Muscle of leg (tissue), 16 donors: Measurements from ENCODE around the gene HMHB1. TPM values are rescaled to one million over a fixed set of nuclear protein-coding genes. Genes with fewer than 3 reads are reported as not detected.
A peak's percentile ranks its signal among the peaks of the same experiment; 100 is the strongest.

Source experiments
- DNase-seq: peaks from one replicate; pipeline ENCODE4 v3.0.0; 2013
- H3K27ac ChIP-seq: one replicate; pipeline ENCODE4 v1.5.1; 2013; ENCODE audit warnings: mild to moderate bottlenecking, low read length, control low read depth
- H3K27me3 ChIP-seq: one replicate; pipeline ENCODE4 v1.6.1; 2013; ENCODE audit warnings: low read length; ENCODE audit not compliant: control insufficient read depth, insufficient read depth
- H3K36me3 ChIP-seq: one replicate; pipeline ENCODE4 v1.6.1; 2013; ENCODE audit warnings: low read length; ENCODE audit not compliant: control insufficient read depth, insufficient read depth
- H3K4me1 ChIP-seq: one replicate; pipeline ENCODE4 v1.6.1; 2013; ENCODE audit warnings: low read length; ENCODE audit not compliant: control insufficient read depth, insufficient read depth
- H3K4me3 ChIP-seq: one replicate; pipeline ENCODE4 v1.5.1; 2013; ENCODE audit warnings: low read length, control low read depth
- H3K9me3 ChIP-seq: replicated peaks from 2 replicates; pipeline ENCODE4 v1.6.1; 2013; ENCODE audit warnings: low read depth, low read length; ENCODE audit not compliant: control insufficient read depth
- WGBS: methylation state at CpG from one replicate; pipeline ENCODE4 v1.1.5; 2013; ENCODE audit warnings: missing lambda C conversion rate; ENCODE audit not compliant: insufficient coverage; 5-methylcytosine and 5-hydroxymethylcytosine counted together
- long read RNA-seq, 11 donors: transcript quantifications; one replicate each; lab custom pipeline, GENCODE V29; 2026
- polyA plus RNA-seq, 8 donors: library from polyadenylated mRNA; unstranded; fragments of 120-200 nt; gene quantifications; one replicate each; pipeline versions ENCODE4 v1.2.1 to v1.2.3, GENCODE V29; 2013; ENCODE audit warnings: inconsistent platforms in 1 of 8, low replicate concordance in 1 of 8; ENCODE audit not compliant: insufficient read length in 8 of 8, insufficient read depth in 1 of 8
- total RNA-seq: library from RNA; stranded (reverse); fragments of 120-200 nt; gene quantifications from one replicate; pipeline ENCODE4 v1.2.4, GENCODE V29; 2013

The HMHB1 gene
- total RNA-seq (not detected), polyA plus RNA-seq (under 1 TPM in 1 of 8 donors, not detected in 7; 0.49 TPM)
- long read RNA-seq, donor 1, result 0 reads
- long read RNA-seq, donor 2, result 0 reads
- long read RNA-seq, donor 3, result 0 reads
- long read RNA-seq, donor 4, result 0 reads
- long read RNA-seq, donor 5, result 0 reads
- long read RNA-seq, donor 6, result 0 reads
- long read RNA-seq, donor 7, result 0 reads
- long read RNA-seq, donor 8, result 0 reads
- long read RNA-seq, donor 9, result 0 reads
- long read RNA-seq, donor 10, result 0 reads
- long read RNA-seq, donor 11, result 0 reads

DNA sequence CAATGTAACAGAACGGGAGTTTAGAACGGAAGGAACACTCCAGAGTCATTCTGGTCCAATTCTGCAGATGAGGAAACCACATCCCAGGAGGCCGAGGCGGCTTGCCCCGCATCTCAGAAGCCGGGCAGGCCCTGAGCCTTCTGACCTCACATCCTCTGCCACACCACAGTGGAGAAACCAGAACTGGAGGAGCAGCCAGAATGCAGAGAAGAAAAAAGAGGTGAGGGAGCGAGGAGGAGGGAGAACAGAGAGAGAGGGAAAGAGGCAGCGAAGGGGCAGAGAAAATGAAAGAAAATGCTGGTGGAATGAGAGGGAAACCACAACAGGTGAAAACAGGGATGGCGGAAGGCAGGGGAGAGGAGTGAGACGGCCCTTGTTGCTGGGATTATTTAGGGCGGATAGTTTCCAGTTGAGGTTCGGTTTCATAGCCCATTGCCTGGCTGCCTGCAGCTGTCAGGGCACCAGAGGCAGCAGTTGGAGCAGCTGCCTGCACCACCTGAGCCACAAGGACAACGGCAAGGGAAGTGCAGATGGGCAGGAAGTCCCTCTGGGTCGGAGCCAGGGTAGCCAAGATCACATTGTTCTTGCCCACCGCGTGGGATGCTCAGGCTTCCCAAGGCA, at the start of gene HMHB1:
Gene HMHB1, plus strand, starts transcription at position 77 of the 621 bp plus-strand sequence.
- Histone ChIP-seq H3K4me1 (peaks cover 6% of the 10 kb centered on the region), H3K9me3 (no peaks in the 10 kb centered on the region), H3K36me3 (no peaks in the 10 kb centered on the region), H3K4me3 (no peak within 1 kb of the TSS), H3K27ac (no peak within 1 kb of the TSS), H3K27me3 (no peaks in the 10 kb centered on the region)
- WGBS, result 73% methylated on average over 11 of the region's 16 CpGs
- peak; percentile 43 for DNase-seq

DNA sequence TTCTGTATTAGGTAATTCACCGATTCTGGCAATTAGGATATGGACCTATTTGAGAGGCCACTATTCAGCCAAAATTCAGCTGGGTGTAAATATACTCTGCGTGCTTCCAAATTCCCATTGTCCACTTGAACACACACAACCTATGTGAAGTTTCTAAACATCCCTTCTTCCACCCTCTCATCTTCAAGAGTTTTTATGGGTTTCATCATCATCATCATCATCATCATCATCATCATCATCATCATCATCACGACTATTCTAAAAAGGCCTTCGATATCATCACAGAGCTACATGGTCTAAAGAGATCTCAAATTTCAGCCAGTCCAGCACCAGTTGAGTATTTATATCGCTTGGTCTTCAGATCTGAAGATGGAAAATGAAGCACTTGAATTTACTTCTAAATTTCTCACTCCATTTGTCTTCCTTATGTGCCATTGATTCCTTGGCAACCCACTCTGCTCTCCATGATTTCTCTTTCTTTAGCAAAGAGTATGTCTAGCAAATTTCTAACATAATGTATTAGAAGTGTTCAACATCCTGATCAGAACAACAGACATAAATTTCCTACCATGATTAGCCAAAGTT, 49.2 kb upstream of the HMHB1 start:
- Histone ChIP-seq H3K4me3 (no peak overlapping the region), H3K27me3 (no peaks in the 10 kb centered on the region), H3K27ac (no peak overlapping the region), H3K4me1 (peaks cover 15% of the 10 kb centered on the region), H3K9me3 (no peaks in the 10 kb centered on the region), H3K36me3 (no peaks in the 10 kb centered on the region)
- 90% methylated on average over 3 of the region's 5 CpGs for WGBS
- no peak for DNase-seq

DNA sequence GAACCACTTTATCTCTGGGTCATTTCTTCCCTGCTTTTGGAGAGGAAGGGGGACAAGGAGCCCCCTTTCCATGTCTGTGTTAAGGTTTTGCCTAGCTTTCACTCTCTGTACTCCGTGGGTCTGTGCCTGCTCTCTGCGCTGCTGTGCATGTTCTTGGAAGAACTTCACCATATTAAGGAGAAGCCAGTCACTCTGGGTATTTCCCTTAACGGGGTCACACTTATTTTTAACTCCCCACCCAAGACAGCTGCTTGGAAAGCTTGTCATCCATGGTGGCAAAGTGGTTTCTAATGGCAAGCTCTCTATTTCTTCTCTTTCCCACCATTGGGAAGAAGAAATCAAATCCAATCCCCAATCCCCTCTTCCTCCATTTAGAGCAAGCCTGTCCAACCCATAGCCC, 44.8 kb upstream of the HMHB1 start:
- no peak overlapping the region for H3K4me3 ChIP-seq
- H3K27me3 ChIP-seq, result no peaks in the 10 kb centered on the region
- H3K9me3 ChIP-seq, result peaks cover 3% of the 10 kb centered on the region
- H3K36me3 ChIP-seq, result no peaks in the 10 kb centered on the region
- 89% methylated on average over 2 of the region's 3 CpGs for WGBS
- no peak for DNase-seq
- H3K27ac ChIP-seq, result peak overlapping the region; percentile 31
- H3K4me1 ChIP-seq, result peaks cover 11% of the 10 kb centered on the region

DNA sequence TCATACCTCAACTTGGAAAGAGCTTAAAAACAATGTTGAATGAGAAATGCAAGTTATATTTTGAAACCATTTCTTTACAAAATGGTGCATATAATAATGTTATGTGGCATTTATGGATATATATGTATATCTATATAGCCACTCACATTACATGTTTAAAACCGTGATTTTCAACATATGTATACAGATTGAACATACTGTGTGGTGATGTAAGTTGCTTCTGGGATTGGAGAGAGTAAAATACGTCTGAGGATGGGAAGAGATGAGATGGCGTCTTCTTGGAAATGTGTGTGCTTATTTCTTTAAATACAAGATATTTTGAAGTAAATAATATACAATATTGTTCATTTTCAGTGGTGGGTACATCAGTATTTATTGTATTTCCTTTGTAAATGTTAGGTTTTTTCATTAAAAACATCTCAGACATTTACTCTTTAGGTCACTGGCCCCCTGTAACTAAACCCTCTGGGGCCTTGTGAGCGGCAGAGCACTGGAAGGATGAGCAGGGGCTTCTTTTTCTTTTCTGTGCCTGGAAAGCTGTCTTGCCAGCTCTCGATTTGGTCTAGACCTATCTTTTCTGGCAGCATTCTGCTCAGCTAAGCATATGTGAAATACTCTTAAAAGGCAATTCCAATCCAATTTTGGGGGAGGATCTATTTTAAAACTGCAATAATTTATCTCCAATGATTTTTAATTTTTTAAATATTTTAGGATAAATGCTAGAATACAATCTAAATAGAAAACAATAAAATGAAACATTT, 42.8 kb upstream of the HMHB1 start:
- H3K27me3 ChIP-seq, result no peaks in the 10 kb centered on the region
- 40% methylated on average over 1 of the region's 5 CpGs for WGBS
- H3K4me1 ChIP-seq, result peaks cover 11% of the 10 kb centered on the region
- no peaks in the 10 kb centered on the region for H3K36me3 ChIP-seq
- no peak overlapping the region for H3K4me3 ChIP-seq
- no peak overlapping the region for H3K27ac ChIP-seq
- peaks cover 3% of the 10 kb centered on the region for H3K9me3 ChIP-seq
- peak; percentile 38 for DNase-seq

DNA sequence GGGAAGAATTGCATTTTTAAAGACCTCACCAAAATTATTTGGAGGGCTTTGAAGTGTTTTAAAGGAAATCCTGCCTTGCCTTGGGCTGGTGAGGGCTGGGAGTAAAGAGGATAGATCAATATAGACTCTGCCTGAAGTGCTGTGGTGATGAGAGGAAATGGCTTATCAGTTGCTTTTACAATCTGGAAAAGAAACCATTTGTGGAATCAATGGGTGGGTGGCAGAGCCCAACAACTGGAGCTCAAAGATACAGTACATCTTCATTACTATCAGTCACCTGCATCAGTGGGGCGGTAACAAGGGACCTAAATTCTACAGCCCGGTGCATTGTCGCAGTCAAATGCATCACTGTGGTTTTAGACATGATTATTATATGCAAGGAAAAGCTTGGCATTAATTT, 41.5 kb upstream of the HMHB1 start:
- H3K36me3 ChIP-seq, result no peaks in the 10 kb centered on the region
- DNase-seq, result no peak
- peaks cover 11% of the 10 kb centered on the region for H3K4me1 ChIP-seq
- peaks cover 3% of the 10 kb centered on the region for H3K9me3 ChIP-seq
- H3K4me3 ChIP-seq, result no peak overlapping the region
- no peak overlapping the region for H3K27ac ChIP-seq
- no peaks in the 10 kb centered on the region for H3K27me3 ChIP-seq
- WGBS, result no CpG with 5 or more reads among the region's 3 CpGs

DNA sequence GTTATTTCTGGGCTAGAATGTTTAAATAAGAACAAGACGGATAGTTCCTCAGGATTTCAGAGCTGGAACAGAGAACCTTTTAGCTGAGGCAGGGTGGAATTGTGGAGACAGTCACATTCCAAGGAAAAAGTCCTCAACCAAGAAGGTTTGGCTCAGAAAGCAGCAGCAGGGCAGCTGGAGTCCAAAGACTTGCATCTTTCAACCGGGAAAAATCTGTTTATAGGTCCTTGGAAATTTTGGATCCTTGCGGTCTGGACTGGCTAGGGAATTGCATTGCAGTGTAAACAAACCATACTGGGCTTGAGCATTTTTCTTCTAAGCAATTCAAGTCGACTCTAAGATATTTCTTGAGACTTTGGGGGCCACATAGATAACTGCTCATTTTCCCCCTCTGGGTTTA, 40.8 kb upstream of the HMHB1 start:
- peak; percentile 68 for DNase-seq
- H3K9me3 ChIP-seq, result peaks cover 3% of the 10 kb centered on the region
- H3K4me3 ChIP-seq, result no peak overlapping the region
- 32% methylated on average over 3 of the region's 4 CpGs for WGBS
- H3K4me1 ChIP-seq, result peaks cover 11% of the 10 kb centered on the region
- H3K36me3 ChIP-seq, result no peaks in the 10 kb centered on the region
- no peaks in the 10 kb centered on the region for H3K27me3 ChIP-seq
- peak overlapping the region; percentile 3 for H3K27ac ChIP-seq

DNA sequence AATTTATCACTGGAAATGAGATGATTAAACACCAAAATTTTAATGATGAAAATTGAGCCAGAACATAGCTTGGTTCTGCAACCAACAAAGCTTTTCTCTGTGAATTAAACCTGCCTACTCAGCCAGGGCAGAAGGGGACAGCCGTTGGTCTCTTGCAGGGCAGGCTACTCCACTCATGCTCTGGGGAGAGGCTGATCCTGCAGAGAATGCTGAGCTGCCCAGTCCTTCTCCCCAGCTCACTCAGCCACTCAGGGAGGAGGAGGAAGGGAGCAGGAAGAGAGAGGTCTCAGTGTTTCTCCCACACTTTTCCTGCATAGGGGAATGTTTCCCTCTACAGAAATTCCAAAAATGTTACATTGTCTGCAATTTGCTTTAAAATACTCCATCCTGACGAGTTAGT, 40.4 kb upstream of the HMHB1 start:
- no peak for DNase-seq
- H3K27ac ChIP-seq, result no peak overlapping the region
- peaks cover 3% of the 10 kb centered on the region for H3K9me3 ChIP-seq
- H3K27me3 ChIP-seq, result no peaks in the 10 kb centered on the region
- no peak overlapping the region for H3K4me3 ChIP-seq
- peaks cover 11% of the 10 kb centered on the region for H3K4me1 ChIP-seq
- WGBS, result no CpG with 5 or more reads among the region's 2 CpGs
- no peaks in the 10 kb centered on the region for H3K36me3 ChIP-seq

DNA sequence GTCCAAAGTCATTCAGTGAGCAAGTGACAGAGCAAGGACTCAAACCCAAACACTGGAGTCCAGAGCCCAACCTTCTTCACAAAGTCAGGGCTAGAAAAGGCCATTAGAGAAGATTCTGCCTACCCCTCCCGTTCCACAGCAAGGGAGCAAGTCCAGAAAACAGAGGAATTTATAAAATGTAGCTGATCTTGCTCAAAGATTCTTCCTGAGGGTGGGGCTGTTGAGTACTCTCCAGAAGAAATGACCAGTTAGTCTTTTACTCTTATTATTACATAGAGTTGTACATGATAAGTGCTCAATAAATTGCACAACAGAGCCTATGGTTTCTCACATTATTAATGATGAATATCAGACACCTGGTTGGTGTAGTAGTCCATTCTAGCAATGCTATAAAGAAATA, 39.3 kb upstream of the HMHB1 start:
- Histone ChIP-seq H3K36me3 (no peaks in the 10 kb centered on the region), H3K4me1 (peaks cover 7% of the 10 kb centered on the region), H3K27me3 (no peaks in the 10 kb centered on the region), H3K27ac (no peak overlapping the region), H3K4me3 (no peak overlapping the region), H3K9me3 (peaks cover 3% of the 10 kb centered on the region)
- DNase-seq, result no peak
- no CpG with 5 or more reads among the region's 1 CpG for WGBS

DNA sequence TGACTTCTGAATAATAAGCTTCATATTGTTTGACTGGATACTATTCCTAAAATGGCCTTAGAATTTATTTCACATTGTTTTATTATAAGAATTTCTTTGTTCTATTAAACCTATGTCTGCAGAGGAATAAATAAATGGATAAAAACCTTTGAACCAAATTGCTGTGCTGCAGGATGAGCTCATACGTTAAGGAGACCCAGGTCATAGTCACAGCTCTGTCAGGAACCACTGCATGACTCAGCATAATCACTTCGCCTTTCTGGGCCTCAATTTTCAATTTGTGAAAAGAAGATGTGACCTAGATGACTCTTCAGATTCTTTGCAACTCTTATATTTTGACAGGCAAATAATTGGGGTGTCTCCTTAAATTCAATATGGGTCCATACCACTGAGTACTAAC, 36.7 kb upstream of the HMHB1 start:
- Histone ChIP-seq H3K9me3 (no peaks in the 10 kb centered on the region), H3K27ac (no peak overlapping the region), H3K27me3 (no peaks in the 10 kb centered on the region), H3K36me3 (no peaks in the 10 kb centered on the region), H3K4me3 (no peak overlapping the region), H3K4me1 (peaks cover 7% of the 10 kb centered on the region)
- DNase-seq, result no peak
- no CpG with 5 or more reads among the region's 2 CpGs for WGBS

DNA sequence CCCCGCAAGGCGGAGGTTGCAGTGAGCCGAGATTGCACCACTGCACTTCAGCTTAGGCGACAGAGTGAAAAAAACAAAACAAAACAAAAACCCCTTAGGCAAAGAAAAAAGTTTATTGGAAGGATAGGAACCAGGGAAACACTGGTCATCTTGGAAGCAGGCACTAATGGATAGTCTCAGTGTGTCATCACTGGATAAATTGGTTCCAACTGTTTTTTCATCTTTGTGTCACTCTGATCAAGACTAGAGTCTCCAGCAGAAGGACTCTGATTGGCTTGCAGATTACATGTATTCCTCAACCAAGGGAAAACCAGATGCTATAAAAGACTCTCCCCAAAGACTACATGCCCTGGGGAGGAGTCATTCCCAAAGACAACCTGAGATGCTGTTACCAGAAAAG, 35.0 kb upstream of the HMHB1 start:
- WGBS, result no CpG with 5 or more reads among the region's 4 CpGs
- Histone ChIP-seq H3K27ac (no peak overlapping the region), H3K36me3 (no peaks in the 10 kb centered on the region), H3K4me1 (no peaks in the 10 kb centered on the region), H3K9me3 (no peaks in the 10 kb centered on the region), H3K4me3 (no peak overlapping the region), H3K27me3 (no peaks in the 10 kb centered on the region)
- DNase-seq, result no peak
